GM12801 (cell line): ENCODE data around the gene RAI1.

Experiments
- CTCF ChIP-seq: IDR thresholded peaks from one replicate; pipeline ENCODE4 v1.5.1; 2011; ENCODE audit warnings: control low read depth; ENCODE audit not compliant: insufficient read length; ENCODE audit errors: extremely low read depth

The RAI1 gene

GRCh38 chr17:17812211-17813054, 131.2 kb downstream of the RAI1 start:
- TF ChIP-seq CTCF, result no peak

GRCh38 chr17:17813055-17813724, 131.9 kb downstream of the RAI1 start:
- no peak for TF ChIP-seq CTCF

GRCh38 chr17:17813725-17814095, 132.5 kb downstream of the RAI1 start:
- TF ChIP-seq CTCF, result no peak

GRCh38 chr17:17814162-17815061, 133.2 kb downstream of the RAI1 start:
- no peak for TF ChIP-seq CTCF

GRCh38 chr17:17815062-17815406, 133.8 kb downstream of the RAI1 start:
- no peak for TF ChIP-seq CTCF

GRCh38 chr17:17815436-17816200, 134.4 kb downstream of the RAI1 start:
- no peak for TF ChIP-seq CTCF
